ENCODE measurements around the gene INF2.

INF2 gene

GRCh38 chr14:104700225-104700651 is 10.8 kb downstream of the INF2 start:
- TF ChIP-seq TEAD4 (IDR thresholded peaks at IDR 0.05) (no peak), REST (IDR thresholded peaks at IDR 0.05; ENCODE audit: low read depth) (no peak), NFIC (IDR thresholded peaks at IDR 0.05) (no peak), CREB1 (IDR thresholded peaks at IDR 0.05; ENCODE audit: low read depth) (no peak), MAX (IDR thresholded peaks at IDR 0.05) (no peak), EP300 (IDR thresholded peaks at IDR 0.05; ENCODE audit: borderline replicate concordance) (no peak), RAD21 (IDR thresholded peaks at IDR 0.05; ENCODE audit: low read depth) (no peak), YY1 (IDR thresholded peaks at IDR 0.05; ENCODE audit: low read depth) (no peak), TCF12 (IDR thresholded peaks at IDR 0.05; ENCODE audit: low read depth) (no peak), EGR1 (IDR thresholded peaks at IDR 0.05) (no peak), TAF1 (IDR thresholded peaks at IDR 0.05; ENCODE audit: low read depth) (no peak), FOXM1 (IDR thresholded peaks at IDR 0.05; ENCODE audit: borderline replicate concordance, low read depth) (no peak), CEBPB (IDR thresholded peaks at IDR 0.05) (no peak), USF1 (IDR thresholded peaks at IDR 0.05) (no peak), ZBTB7A (IDR thresholded peaks at IDR 0.05; ENCODE audit: low read depth) (no peak)

- no peak for TF ChIP-seq CREB1 (IDR thresholded peaks at IDR 0.05; ENCODE audit: low read depth)
- TF ChIP-seq TCF12 (IDR thresholded peaks at IDR 0.05; ENCODE audit: low read depth) = no peak
- no peak for TF ChIP-seq YY1 (IDR thresholded peaks at IDR 0.05; ENCODE audit: low read depth)
- TF ChIP-seq FOXM1 (IDR thresholded peaks at IDR 0.05; ENCODE audit: borderline replicate concordance, low read depth) = no peak
- no peak for TF ChIP-seq NFIC (IDR thresholded peaks at IDR 0.05)
- TF ChIP-seq EGR1 (IDR thresholded peaks at IDR 0.05) = no peak
- TF ChIP-seq MAX (IDR thresholded peaks at IDR 0.05) = no peak
- no peak for TF ChIP-seq RAD21 (IDR thresholded peaks at IDR 0.05; ENCODE audit: low read depth)
- no peak for TF ChIP-seq TEAD4 (IDR thresholded peaks at IDR 0.05)
- TF ChIP-seq ZBTB7A (IDR thresholded peaks at IDR 0.05; ENCODE audit: low read depth) = no peak
- no peak for TF ChIP-seq USF1 (IDR thresholded peaks at IDR 0.05)
- TF ChIP-seq TAF1 (IDR thresholded peaks at IDR 0.05; ENCODE audit: low read depth) = no peak
- no peak for TF ChIP-seq REST (IDR thresholded peaks at IDR 0.05; ENCODE audit: low read depth)
- TF ChIP-seq EP300 (IDR thresholded peaks at IDR 0.05; ENCODE audit: borderline replicate concordance) = no peak
Observed at GRCh38 chr14:104700747-104701217, 11.4 kb downstream of the INF2 start.

- TF ChIP-seq REST (IDR thresholded peaks at IDR 0.05; ENCODE audit: low read depth) = no peak
- no peak for TF ChIP-seq FOXM1 (IDR thresholded peaks at IDR 0.05; ENCODE audit: borderline replicate concordance, low read depth)
- TF ChIP-seq ZBTB7A (IDR thresholded peaks at IDR 0.05; ENCODE audit: low read depth) = no peak
Observed at GRCh38 chr14:104701383-104702076, 12.1 kb downstream of the INF2 start.

GRCh38 chr14:104702106-104702505 is 12.7 kb downstream of the INF2 start:
- no peak for TF ChIP-seq CREB1 (IDR thresholded peaks at IDR 0.05; ENCODE audit: low read depth)
- no peak for TF ChIP-seq MAX (IDR thresholded peaks at IDR 0.05)
- TF ChIP-seq NFIC (IDR thresholded peaks at IDR 0.05) = no peak
- no peak for TF ChIP-seq TAF1 (IDR thresholded peaks at IDR 0.05; ENCODE audit: low read depth)
- no peak for TF ChIP-seq ZBTB7A (IDR thresholded peaks at IDR 0.05; ENCODE audit: low read depth)
- TF ChIP-seq CEBPB (IDR thresholded peaks at IDR 0.05) = no peak
- TF ChIP-seq YY1 (IDR thresholded peaks at IDR 0.05; ENCODE audit: low read depth) = no peak
- no peak for TF ChIP-seq FOXM1 (IDR thresholded peaks at IDR 0.05; ENCODE audit: borderline replicate concordance, low read depth)
- TF ChIP-seq REST (IDR thresholded peaks at IDR 0.05; ENCODE audit: low read depth) = no peak
- no peak for TF ChIP-seq EP300 (IDR thresholded peaks at IDR 0.05; ENCODE audit: borderline replicate concordance)
- no peak for TF ChIP-seq EGR1 (IDR thresholded peaks at IDR 0.05)
- no peak for TF ChIP-seq USF1 (IDR thresholded peaks at IDR 0.05)
- no peak for TF ChIP-seq RAD21 (IDR thresholded peaks at IDR 0.05; ENCODE audit: low read depth)
- TF ChIP-seq TEAD4 (IDR thresholded peaks at IDR 0.05) = no peak

Measured in Ishikawa (cell line).